GM19468 (cell line): ENCODE measurements around the gene OR10G7.
"Not testable (repeated sequence)": the region's sequence is repeated elsewhere in the genome, so short reads cannot be mapped to it uniquely, and the experiment has no call there.

Experiments
- ATAC-seq: cut with Tn5 transposase; IDR thresholded peaks from one replicate; pipeline ENCODE4 v1.9.1; 2021; ENCODE audit warnings: mild to moderate bottlenecking, moderate library complexity, moderate number of reproducible peaks; ENCODE audit not compliant: unreplicated experiment; ENCODE audit errors: extremely low read depth

The OR10G7 gene

DNA sequence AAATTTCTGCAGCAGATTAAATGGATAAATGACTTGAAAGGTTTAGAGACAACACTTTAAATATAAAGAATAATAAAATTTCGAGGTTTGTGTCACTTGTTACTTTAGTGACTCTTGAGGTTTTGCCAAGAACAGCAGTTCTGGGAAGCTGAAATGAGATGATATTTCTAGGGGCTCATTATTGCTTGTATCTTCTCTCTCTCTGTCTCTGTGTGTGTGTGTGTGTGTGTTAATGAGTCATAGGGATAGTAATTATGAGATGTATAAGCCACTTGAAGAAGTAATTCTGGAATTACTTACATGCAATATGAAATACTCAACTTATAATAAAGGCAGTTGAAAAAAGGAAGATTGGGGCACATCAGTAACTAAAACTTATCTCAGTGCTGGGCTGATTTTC is 9.6 kb upstream of the OR10G7 start:
- no peak for ATAC-seq

DNA sequence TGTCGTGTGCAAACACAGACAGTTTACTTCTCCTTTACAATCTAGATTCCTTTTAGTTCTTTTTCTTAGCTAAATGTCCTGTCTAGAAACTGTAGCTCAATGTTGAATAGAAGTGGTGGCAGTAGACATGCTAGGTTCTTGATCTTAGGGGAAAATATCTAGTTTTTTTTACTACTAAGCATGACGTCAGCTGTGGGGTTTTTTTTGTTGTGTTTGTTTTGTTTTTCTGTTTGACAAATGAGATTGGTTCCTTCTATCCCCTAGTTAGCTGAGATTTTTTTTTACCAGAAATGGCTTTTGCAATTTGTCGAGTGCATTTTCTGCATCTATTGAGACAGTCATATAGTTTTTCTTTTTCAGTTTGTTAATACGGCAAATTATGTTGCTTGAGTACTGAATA is 2.3 kb upstream of the OR10G7 start:
- no peak for ATAC-seq

DNA sequence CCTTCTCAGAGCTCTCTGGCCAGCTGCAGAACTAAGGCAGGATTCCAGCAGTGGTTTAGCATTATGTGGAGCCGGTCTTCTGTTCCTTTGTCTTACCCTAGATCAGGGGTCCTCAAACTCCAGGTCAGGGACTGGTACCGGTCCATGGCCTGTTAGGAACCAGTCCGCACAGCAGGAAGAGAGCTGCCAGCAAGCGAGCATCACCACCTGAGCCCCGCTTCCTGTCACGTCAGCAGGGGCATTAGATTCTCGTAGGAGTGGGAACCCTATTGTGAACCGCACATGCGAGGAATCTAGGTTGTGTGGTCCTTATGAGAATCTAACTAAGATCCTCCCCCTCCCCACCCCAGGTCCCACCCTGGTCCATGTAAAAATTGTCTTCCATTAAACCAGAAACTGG is 1.6 kb downstream of the OR10G7 start:
- ATAC-seq = no peak

DNA sequence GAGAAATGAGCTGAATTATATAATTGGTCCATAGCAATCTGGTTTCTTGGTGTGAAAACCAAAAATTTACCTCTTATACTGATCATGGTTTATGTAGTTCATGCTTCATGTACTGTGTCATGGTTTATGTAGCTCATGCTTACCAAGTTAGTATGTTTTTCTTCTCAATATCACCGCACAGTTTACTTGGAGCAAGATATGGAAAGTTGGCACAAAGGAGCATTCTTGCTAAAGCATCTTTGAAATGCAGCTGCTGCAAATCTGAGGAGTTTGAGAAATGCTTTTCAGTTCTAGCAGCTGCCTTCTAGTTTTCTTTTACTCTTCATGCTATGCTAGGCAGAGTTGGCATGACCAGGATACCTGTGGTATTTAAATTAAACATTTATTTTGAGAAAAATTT is 4.5 kb downstream of the OR10G7 start:
- ATAC-seq = no peak

DNA sequence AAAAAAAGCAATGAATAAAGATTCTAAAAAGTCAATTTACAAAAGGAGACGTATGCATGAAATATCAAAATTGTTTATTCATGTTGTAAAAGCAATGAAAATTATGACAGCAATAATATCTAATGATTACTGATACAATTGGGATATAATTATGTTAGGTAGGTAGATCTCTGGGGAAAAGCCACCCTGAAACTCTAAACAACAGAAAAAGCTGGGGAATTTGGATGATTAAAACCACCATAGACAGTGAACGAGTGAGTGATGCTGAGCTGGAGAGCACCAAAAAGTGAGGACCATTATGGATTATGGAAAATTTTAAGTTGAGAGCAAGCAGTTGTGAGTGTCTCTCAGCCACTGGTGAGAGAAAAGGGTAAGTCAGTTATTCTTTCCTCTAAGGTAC is 14.6 kb downstream of the OR10G7 start, which contains the start of gene OR10G8:
TSS of gene OR10G8 (plus strand) at position 301 of the 400 bp plus-strand sequence. CDS start 2,825 bp downstream, outside the sequence.
- ATAC-seq = no peak

DNA sequence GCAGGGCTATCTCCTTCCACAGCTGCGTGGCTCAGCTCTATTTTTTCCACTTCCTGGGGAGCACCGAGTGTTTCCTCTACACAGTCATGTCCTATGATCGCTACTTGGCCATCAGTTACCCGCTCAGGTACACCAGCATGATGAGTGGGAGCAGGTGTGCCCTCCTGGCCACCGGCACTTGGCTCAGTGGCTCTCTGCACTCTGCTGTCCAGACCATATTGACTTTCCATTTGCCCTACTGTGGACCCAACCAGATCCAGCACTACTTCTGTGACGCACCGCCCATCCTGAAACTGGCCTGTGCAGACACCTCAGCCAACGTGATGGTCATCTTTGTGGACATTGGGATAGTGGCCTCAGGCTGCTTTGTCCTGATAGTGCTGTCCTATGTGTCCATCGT is 25.3 kb downstream of the OR10G7 start:
- not testable (repeated sequence) for ATAC-seq

DNA sequence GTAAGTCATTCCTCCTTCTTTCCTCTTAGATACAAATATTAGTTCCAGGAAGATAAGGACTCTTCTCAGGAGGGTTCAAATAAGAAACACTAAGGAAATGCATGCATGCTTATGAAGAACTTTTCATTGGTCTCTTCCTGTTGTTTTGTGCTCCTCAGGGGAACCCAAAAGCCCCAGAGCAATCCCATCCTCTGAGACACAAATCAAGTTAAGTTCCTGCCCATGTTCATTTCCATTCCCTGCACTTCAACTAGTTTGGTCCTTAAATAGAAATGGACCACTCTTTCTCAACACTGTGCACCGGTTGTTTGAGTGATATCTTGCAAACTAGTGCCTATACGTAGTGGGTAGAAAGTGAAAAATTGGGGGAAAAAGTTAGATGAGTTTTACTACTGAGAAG is 28.4 kb downstream of the OR10G7 start, which contains the start of gene OR10G4:
TSS of gene OR10G4 (plus strand) at position 301 of the 400 bp plus-strand sequence. CDS start 2,578 bp downstream, outside the sequence.
- no peak for ATAC-seq

DNA sequence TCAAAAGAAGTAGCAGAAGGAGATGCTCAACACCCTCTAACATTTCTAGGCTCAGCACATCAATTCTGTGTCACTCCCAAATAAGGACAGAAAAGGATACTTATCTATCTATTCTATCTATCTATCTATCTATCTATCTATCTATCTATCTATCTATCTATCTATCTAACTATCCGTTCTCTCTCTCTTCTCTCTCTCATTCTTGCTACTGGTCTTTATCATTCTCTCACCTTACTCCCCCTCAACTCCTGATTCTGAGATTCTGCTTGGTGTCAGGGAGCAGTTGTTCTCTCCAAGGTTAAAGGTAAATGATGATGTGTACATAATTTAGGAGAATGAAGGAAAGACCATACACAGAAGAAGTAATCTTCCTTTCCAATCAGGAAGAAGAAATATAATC is 46.0 kb downstream of the OR10G7 start, which contains the start of gene OR10G6:
TSS of gene OR10G6 (minus strand) at position 43 of the 400 bp plus-strand sequence. CDS start at position 43, 0 bp downstream.
- no peak for ATAC-seq
